ENCODE measurements around the gene CRYGN.

GRCh38 chr7:151456276-151456675, 16.3 kb upstream of the CRYGN start:
- no peak for TF ChIP-seq CSDC2 (CRISPR knock-in tag; IDR thresholded peaks at IDR 0.05)
- TF ChIP-seq CREB5 (CRISPR knock-in tag; IDR thresholded peaks at IDR 0.05; ENCODE audit: low read depth), result no peak
- no peak for TF ChIP-seq ZC3H10 (CRISPR knock-in tag; IDR thresholded peaks at IDR 0.05)
- TF ChIP-seq ESRRG (CRISPR knock-in tag; IDR thresholded peaks at IDR 0.05), result no peak
- no peak for TF ChIP-seq ZFP3 (CRISPR knock-in tag; IDR thresholded peaks at IDR 0.05)
- TF ChIP-seq PPARA (CRISPR knock-in tag; IDR thresholded peaks at IDR 0.05; ENCODE audit: borderline replicate concordance), result no peak
- no peak for TF ChIP-seq ARNTL (CRISPR knock-in tag; IDR thresholded peaks at IDR 0.05; ENCODE audit: borderline replicate concordance, low read depth)
- TF ChIP-seq RARB (CRISPR knock-in tag; IDR thresholded peaks at IDR 0.05), result no peak
- no peak for TF ChIP-seq GLIS3 (CRISPR knock-in tag; IDR thresholded peaks at IDR 0.05)

Measured in SK-N-SH treated with all-trans-retinoic acid at 6 μM for 48 hours (cell line).